Measurements from ENCODE around the gene AP5B1.

Gene AP5B1

GRCh38 chr11:65727865-65728264 lies 52.9 kb downstream of the AP5B1 start:
- in situ Hi-C loops (cut with MboI; ENCODE audit: low pct_unique_long_range_greater_than_20kb, low sequenced_read_pairs) = no loop called here
- no peak for DNase-seq

- in situ Hi-C loops (cut with MboI; ENCODE audit: low pct_unique_long_range_greater_than_20kb, low sequenced_read_pairs) = no loop called here
- no peak for DNase-seq
Observed at GRCh38 chr11:65726660-65727059, 54.1 kb downstream of the AP5B1 start.

All from KBM-7 (cell line).